ENCODE data around the gene HELZ2. TPM values are rescaled to one million over a fixed set of nuclear protein-coding genes. Genes with fewer than 3 reads are reported as not detected.

The HELZ2 gene
- total and polyA plus RNA-seq, 2 of the 4 experiments (the other 2 are of a cell fraction), result 4.7 to 10.6 TPM

DNA sequence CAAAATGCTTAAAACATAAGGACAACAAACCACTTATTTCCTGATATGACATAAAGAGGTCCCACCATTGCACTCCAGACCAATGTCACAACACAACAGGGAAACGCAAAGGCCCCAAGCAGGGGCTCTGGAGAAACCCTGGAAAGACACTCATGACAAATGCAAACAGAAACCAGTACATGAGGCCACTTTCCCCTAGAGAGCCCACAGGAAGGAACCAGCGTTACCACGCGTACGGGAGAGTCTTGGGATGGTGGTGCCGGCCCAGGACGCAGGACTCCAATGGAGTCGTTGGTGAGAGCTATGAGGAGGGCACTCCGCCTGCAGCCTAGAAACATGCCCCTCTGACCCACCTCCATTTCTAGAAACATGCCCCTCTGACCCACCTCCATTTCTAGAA is 32.6 kb upstream of the HELZ2 start (continued):
- TF ChIP-seq, protein P1, sequence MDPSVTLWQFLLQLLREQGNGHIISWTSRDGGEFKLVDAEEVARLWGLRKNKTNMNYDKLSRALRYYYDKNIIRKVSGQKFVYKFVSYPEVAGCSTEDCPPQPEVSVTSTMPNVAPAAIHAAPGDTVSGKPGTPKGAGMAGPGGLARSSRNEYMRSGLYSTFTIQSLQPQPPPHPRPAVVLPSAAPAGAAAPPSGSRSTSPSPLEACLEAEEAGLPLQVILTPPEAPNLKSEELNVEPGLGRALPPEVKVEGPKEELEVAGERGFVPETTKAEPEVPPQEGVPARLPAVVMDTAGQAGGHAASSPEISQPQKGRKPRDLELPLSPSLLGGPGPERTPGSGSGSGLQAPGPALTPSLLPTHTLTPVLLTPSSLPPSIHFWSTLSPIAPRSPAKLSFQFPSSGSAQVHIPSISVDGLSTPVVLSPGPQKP (IDR thresholded peaks at IDR 0.05; ENCODE audit: borderline replicate concordance, low read depth, low read length), result no peak
- TF ChIP-seq MAFK (IDR thresholded peaks at IDR 0.05; ENCODE audit: low read depth, low read length), result no peak
- no peak for TF ChIP-seq RAD21 (IDR thresholded peaks at IDR 0.05; ENCODE audit: low read length)

DNA sequence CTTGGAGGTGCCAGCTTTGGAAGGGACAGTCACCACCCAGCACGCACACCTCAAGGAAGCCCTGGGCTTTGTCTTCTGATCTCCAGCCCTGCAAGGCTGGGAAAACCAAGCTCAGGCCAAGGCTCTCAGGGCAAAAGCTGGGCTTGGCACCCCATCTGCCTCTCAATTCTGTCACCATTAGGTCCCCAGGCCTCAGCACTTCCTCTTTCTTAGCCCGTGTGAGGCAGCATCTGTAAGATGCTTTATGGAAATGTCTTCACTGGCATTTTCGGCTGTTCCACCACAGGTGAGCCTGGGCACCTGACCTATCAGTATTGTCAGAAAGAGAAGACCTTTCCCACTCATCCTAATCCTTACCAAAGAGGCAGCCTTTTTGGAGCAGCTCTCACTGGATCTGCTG is 28.3 kb upstream of the HELZ2 start:
- Histone ChIP-seq H2BK5ac (ENCODE audit: low read depth, low read length, poor library complexity, severe bottlenecking) (no peak overlapping the region), H3K23ac (ENCODE audit: low read depth, low read length) (no peak overlapping the region), H3K4me1 (ENCODE audit: control insufficient read depth, insufficient read depth, low read length) (no peaks in the 10 kb centered on the region), H3K27me3 (ENCODE audit: control insufficient read depth, insufficient read depth, low read length) (no peaks in the 10 kb centered on the region), H4K91ac (ENCODE audit: insufficient read depth, low read depth, low read length) (no peak overlapping the region), H2BK20ac (ENCODE audit: low read depth, low read length) (no peak overlapping the region), H3K9me3 (ENCODE audit: control insufficient read depth, insufficient read depth, low read length) (no peaks in the 10 kb centered on the region), H4K5ac (ENCODE audit: low read depth, low read length) (no peak overlapping the region), H3K56ac (ENCODE audit: extremely low read depth, insufficient read depth, low read length) (no peak overlapping the region), H2BK120ac (ENCODE audit: low read depth, low read length) (no peak overlapping the region), H3K27ac (ENCODE audit: insufficient read depth, low read length) (no peak overlapping the region), H2AFZ (replicated peaks; ENCODE audit: low read length, poor library complexity) (no peak overlapping the region), H3K18ac (ENCODE audit: low read depth, low read length) (no peak overlapping the region), H4K20me1 (ENCODE audit: insufficient read depth, low read length) (peaks cover 9% of the 10 kb centered on the region; the same call in 1 of the 2 replicates), H3K9ac (ENCODE audit: low read depth, low read length) (no peak overlapping the region), H3K36me3 (ENCODE audit: control insufficient read depth, insufficient read depth, low read length) (peaks cover 32% of the 10 kb centered on the region), H4K8ac (ENCODE audit: low read depth in 2 of 2, low read length in 2 of 2) (no peak overlapping the region), H3K9me1 (ENCODE audit: insufficient read depth, low read length) (no peaks in the 10 kb centered on the region), H3K4me3 (ENCODE audit: insufficient read depth, low read depth, low read length) (no peak overlapping the region), H2AK5ac (ENCODE audit: low read depth, low read length) (no peak overlapping the region), H3K14ac (replicated peaks; ENCODE audit: low read depth, low read length) (no peak overlapping the region), H3K4ac (ENCODE audit: low read depth, low read length) (no peak overlapping the region), H2AK9ac (replicated peaks; ENCODE audit: low read depth, low read length, poor library complexity) (no peak overlapping the region), H2BK15ac (ENCODE audit: low read depth, low read length) (no peak overlapping the region), H3K4me2 (ENCODE audit: low read depth, low read length) (no peak overlapping the region), H3K79me1 (ENCODE audit: low read depth in 1 of 2, low read length in 2 of 2) (peaks cover 15 to 31% of the 10 kb centered on the region in 2 experiments)
- DNase-seq (no peak), ATAC-seq (ENCODE audit: low read depth) (no peak)
- in situ Hi-C loops (cut with MboI; ENCODE audit: low sequenced_read_pairs) (no loop called here), intact Hi-C loops (cut with micrococcal nuclease) (no loop called here), dilution Hi-C loops (cut with HindIII; ENCODE audit: low sequenced_read_pairs, unreplicated experiment) (no loop called here)
- ChIA-PET CTCF (no interaction called here), POLR2A (ENCODE audit: unreplicated experiment) (interaction anchor here (0.6 kb wide), 1 partner anchor 753 kb away, joined by 5 read pairs; no protein-coding TSS in a partner anchor)
- TF ChIP-seq RAD21 (IDR thresholded peaks at IDR 0.05; ENCODE audit: low read length) (no peak), CEBPB (IDR thresholded peaks at IDR 0.05; ENCODE audit: low read depth, low read length) (no peak), SMC3 (IDR thresholded peaks at IDR 0.05; ENCODE audit: low read depth, low read length) (no peak), CHD1 (IDR thresholded peaks at IDR 0.05; ENCODE audit: low read depth, low read length) (no peak), MAZ (IDR thresholded peaks at IDR 0.05; ENCODE audit: borderline replicate concordance, low read depth, low read length) (no peak), MAFK (IDR thresholded peaks at IDR 0.05; ENCODE audit: low read depth, low read length) (no peak), NFE2L2 (IDR thresholded peaks at IDR 0.05; ENCODE audit: low read depth, low read length) (no peak), BHLHE40 (IDR thresholded peaks at IDR 0.05; ENCODE audit: low read depth, low read length) (no peak), MXI1 (IDR thresholded peaks at IDR 0.05; ENCODE audit: borderline replicate concordance, low read depth, low read length) (no peak), POLR2A (IDR thresholded peaks at IDR 0.05; ENCODE audit: low read depth, low read length) (no peak)
- TF ChIP-seq, protein P1 (IDR thresholded peaks at IDR 0.05; ENCODE audit: borderline replicate concordance, low read depth, low read length), result no peak
- TF ChIP-seq, protein P2, sequence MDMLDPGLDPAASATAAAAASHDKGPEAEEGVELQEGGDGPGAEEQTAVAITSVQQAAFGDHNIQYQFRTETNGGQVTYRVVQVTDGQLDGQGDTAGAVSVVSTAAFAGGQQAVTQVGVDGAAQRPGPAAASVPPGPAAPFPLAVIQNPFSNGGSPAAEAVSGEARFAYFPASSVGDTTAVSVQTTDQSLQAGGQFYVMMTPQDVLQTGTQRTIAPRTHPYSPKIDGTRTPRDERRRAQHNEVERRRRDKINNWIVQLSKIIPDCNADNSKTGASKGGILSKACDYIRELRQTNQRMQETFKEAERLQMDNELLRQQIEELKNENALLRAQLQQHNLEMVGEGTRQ (IDR thresholded peaks at IDR 0.05; ENCODE audit: low read depth, low read length), result no peak
- 100% methylated on average over 1 of the region's 3 CpGs; no CpG with 5 or more reads in 1 of the 2 experiments for WGBS, 2 experiments (ENCODE audit: extremely low coverage in 2 of 2, insufficient read length in 1 of 2)
- BruUV-seq (replicated peaks), result no TSS peak
